ENCODE measurements around the gene PPP1R3C.

DNA sequence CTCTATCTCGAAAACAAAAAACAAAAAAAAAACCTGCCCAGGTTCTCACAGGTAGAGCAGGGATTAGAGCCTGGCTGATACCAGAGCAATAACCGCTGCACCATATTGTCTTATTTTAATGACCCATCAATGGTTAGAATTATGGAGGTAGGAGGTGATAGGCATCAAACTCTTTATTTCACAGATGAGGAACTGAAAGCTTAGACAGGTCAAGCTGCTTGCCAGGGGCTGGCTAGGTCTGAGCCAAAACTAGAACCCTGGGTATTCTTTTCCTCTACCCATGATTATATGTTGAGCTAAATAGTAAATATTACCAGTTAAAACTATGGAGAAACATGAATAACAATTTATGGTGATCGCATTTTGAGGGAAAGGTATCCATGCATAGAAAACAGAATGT lies 2.0 kb upstream of the PPP1R3C start:
- TF ChIP-seq, protein P1, sequence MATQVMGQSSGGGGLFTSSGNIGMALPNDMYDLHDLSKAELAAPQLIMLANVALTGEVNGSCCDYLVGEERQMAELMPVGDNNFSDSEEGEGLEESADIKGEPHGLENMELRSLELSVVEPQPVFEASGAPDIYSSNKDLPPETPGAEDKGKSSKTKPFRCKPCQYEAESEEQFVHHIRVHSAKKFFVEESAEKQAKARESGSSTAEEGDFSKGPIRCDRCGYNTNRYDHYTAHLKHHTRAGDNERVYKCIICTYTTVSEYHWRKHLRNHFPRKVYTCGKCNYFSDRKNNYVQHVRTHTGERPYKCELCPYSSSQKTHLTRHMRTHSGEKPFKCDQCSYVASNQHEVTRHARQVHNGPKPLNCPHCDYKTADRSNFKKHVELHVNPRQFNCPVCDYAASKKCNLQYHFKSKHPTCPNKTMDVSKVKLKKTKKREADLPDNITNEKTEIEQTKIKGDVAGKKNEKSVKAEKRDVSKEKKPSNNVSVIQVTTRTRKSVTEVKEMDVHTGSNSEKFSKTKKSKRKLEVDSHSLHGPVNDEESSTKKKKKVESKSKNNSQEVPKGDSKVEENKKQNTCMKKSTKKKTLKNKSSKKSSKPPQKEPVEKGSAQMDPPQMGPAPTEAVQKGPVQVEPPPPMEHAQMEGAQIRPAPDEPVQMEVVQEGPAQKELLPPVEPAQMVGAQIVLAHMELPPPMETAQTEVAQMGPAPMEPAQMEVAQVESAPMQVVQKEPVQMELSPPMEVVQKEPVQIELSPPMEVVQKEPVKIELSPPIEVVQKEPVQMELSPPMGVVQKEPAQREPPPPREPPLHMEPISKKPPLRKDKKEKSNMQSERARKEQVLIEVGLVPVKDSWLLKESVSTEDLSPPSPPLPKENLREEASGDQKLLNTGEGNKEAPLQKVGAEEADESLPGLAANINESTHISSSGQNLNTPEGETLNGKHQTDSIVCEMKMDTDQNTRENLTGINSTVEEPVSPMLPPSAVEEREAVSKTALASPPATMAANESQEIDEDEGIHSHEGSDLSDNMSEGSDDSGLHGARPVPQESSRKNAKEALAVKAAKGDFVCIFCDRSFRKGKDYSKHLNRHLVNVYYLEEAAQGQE (IDR thresholded peaks at IDR 0.05; ENCODE audit: unreplicated experiment) = no peak
- TF ChIP-seq, protein P2, sequence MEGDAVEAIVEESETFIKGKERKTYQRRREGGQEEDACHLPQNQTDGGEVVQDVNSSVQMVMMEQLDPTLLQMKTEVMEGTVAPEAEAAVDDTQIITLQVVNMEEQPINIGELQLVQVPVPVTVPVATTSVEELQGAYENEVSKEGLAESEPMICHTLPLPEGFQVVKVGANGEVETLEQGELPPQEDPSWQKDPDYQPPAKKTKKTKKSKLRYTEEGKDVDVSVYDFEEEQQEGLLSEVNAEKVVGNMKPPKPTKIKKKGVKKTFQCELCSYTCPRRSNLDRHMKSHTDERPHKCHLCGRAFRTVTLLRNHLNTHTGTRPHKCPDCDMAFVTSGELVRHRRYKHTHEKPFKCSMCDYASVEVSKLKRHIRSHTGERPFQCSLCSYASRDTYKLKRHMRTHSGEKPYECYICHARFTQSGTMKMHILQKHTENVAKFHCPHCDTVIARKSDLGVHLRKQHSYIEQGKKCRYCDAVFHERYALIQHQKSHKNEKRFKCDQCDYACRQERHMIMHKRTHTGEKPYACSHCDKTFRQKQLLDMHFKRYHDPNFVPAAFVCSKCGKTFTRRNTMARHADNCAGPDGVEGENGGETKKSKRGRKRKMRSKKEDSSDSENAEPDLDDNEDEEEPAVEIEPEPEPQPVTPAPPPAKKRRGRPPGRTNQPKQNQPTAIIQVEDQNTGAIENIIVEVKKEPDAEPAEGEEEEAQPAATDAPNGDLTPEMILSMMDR (conservative IDR thresholded peaks at IDR 0.05; ENCODE audit: low read depth in 2 of 2) = no peak

All from GM23338 (cell line).